Astrocyte (in vitro differentiated cells and primary cell): Measurements from ENCODE around the gene AMDHD2. TPM values are rescaled to one million over a fixed set of nuclear protein-coding genes. Genes with fewer than 3 reads are reported as not detected.

ENCODE experiments used
- DNase-seq: peaks from one replicate; pipeline ENCODE4 v3.0.0-alpha.2; 2010; ENCODE audit warnings: low read depth
- FAIRE-seq: peaks from 2 replicates; lab custom pipeline; 2011; peaks lifted over from hg19 to GRCh38; lab: Jason Lieb, UNC
- H2AFZ ChIP-seq: 2 replicates; pipeline ENCODE4 v1.6.0; 2012; ENCODE audit warnings: low read depth, low read length, inconsistent platforms
- H3K27ac ChIP-seq: 2 replicates; pipeline ENCODE4 v1.5.1; 2011; ENCODE audit warnings: low read depth, low read length, inconsistent platforms
- H3K27me3 ChIP-seq: 2 replicates; pipeline ENCODE4 v1.6.0; 2011; ENCODE audit warnings: low read length, inconsistent platforms; ENCODE audit not compliant: insufficient read depth
- H3K36me3 ChIP-seq: 2 replicates; pipeline ENCODE4 v1.5.1; 2011; ENCODE audit warnings: low read length, inconsistent platforms; ENCODE audit not compliant: insufficient read depth
- H3K4me1 ChIP-seq: 2 replicates; pipeline ENCODE4 v1.5.1; 2011; ENCODE audit warnings: low read length, inconsistent platforms; ENCODE audit not compliant: insufficient read depth
- H3K4me2 ChIP-seq: 2 replicates; pipeline ENCODE4 v1.6.0; 2012; ENCODE audit warnings: low read length, inconsistent platforms
- H3K4me3 ChIP-seq: 2 replicates; pipeline ENCODE4 v1.5.1; 2011; ENCODE audit warnings: low read depth, mild to moderate bottlenecking, low read length, inconsistent platforms; ENCODE audit not compliant: insufficient read depth
- H3K79me2 ChIP-seq: 2 replicates; pipeline ENCODE4 v1.6.0; 2012; ENCODE audit warnings: mild to moderate bottlenecking, low read length, inconsistent platforms; ENCODE audit not compliant: insufficient read depth
- H3K9ac ChIP-seq: 2 replicates; pipeline ENCODE4 v1.6.0; 2012; ENCODE audit warnings: mild to moderate bottlenecking, low read length, inconsistent platforms
- H3K9me3 ChIP-seq: 2 replicates; pipeline ENCODE4 v1.5.1; 2012; ENCODE audit warnings: low read depth, mild to moderate bottlenecking, low read length, inconsistent platforms; ENCODE audit not compliant: insufficient read depth
- H4K20me1 ChIP-seq: 2 replicates; pipeline ENCODE4 v1.6.0; 2012; ENCODE audit warnings: low read length, inconsistent platforms; ENCODE audit not compliant: insufficient read depth
- H3K27ac Mint-ChIP-seq: one replicate; pipeline ENCODE4 v1.8.0; 2021; ENCODE audit warnings: mild to moderate bottlenecking, mixed read lengths; ENCODE audit not compliant: unreplicated experiment
- H3K27me3 Mint-ChIP-seq: one replicate; pipeline ENCODE4 v1.8.0; 2021; ENCODE audit warnings: low read depth, mixed read lengths; ENCODE audit not compliant: unreplicated experiment
- H3K36me3 Mint-ChIP-seq: one replicate; pipeline ENCODE4 v1.8.0; 2021; ENCODE audit warnings: low read depth, mixed read lengths; ENCODE audit not compliant: unreplicated experiment
- H3K4me1 Mint-ChIP-seq: one replicate; pipeline ENCODE4 v1.8.0; 2021; ENCODE audit warnings: low read depth, mixed read lengths; ENCODE audit not compliant: unreplicated experiment
- H3K4me3 Mint-ChIP-seq: one replicate; pipeline ENCODE4 v1.8.0; 2021; ENCODE audit warnings: mild to moderate bottlenecking, moderate library complexity, mixed read lengths; ENCODE audit not compliant: unreplicated experiment
- H3K9me3 Mint-ChIP-seq: one replicate; pipeline ENCODE4 v1.8.0; 2021; ENCODE audit warnings: mild to moderate bottlenecking, mixed read lengths; ENCODE audit not compliant: unreplicated experiment
- EZH2 ChIP-seq: IDR thresholded peaks from 2 replicates; pipeline ENCODE4 v1.6.1; 2012; ENCODE audit warnings: mild to moderate bottlenecking, low read length, inconsistent platforms; ENCODE audit not compliant: insufficient read depth
- total RNA-seq: library from RNA; stranded (reverse); gene quantifications from 2 replicates; pipeline ENCODE4 v1.2.1, GENCODE V29; 2021
- TF ChIP-seq, protein P1 (sequence below): IDR thresholded peaks from 2 replicates; pipeline ENCODE4 v1.5.1; 2011; ENCODE audit warnings: low read depth, mild to moderate bottlenecking, inconsistent platforms, low read length, moderate library complexity; ENCODE audit not compliant: insufficient read depth

The AMDHD2 gene
- total RNA-seq, 1 donor from 2014 or later: 32.3 TPM

DNA sequence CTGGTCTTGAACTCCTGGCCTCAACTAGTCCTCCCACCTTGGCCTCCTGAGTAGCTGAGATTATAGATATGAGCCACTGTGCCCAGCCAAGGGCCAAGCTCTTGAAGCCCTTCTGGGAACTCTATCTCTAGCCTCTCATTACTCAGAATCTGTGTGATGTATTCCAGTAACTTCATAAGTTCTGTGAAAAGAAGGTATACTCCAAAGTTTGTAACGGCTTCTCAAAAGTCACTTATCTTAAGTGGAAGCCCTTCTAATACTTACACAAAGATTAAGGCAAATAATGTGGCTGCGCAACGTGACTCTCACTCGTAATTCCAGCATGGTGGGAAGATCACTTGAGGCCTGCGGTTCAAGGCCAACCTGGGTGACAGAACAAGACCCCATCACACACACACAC, 25.6 kb upstream of the AMDHD2 start:
- H3K79me2 ChIP-seq: no peaks in the 10 kb centered on the region
- H3K36me3 ChIP-seq: no peaks in the 10 kb centered on the region
- H3K4me1 ChIP-seq: no peaks in the 10 kb centered on the region
- H4K20me1 ChIP-seq: peaks cover 15% of the 10 kb centered on the region
- H3K27ac Mint-ChIP-seq: no peak overlapping the region
- H3K27ac ChIP-seq: no peak overlapping the region
- H3K9me3 Mint-ChIP-seq: no peaks in the 10 kb centered on the region
- no peaks in the 10 kb centered on the region for H3K9me3 ChIP-seq
- H3K4me3 Mint-ChIP-seq: no peak overlapping the region
- no peaks in the 10 kb centered on the region for H3K4me1 Mint-ChIP-seq
- H3K4me2 ChIP-seq: no peak overlapping the region
- no peak overlapping the region for H3K9ac ChIP-seq
- H3K36me3 Mint-ChIP-seq: peaks cover 9% of the 10 kb centered on the region
- no peak overlapping the region for H3K4me3 ChIP-seq
- no peaks in the 10 kb centered on the region for H3K27me3 ChIP-seq
- FAIRE-seq (no peak), DNase-seq (no peak)
- no peak for TF ChIP-seq EZH2
- no peak overlapping the region for H2AFZ ChIP-seq
- peaks cover 3% of the 10 kb centered on the region for H3K27me3 Mint-ChIP-seq

DNA sequence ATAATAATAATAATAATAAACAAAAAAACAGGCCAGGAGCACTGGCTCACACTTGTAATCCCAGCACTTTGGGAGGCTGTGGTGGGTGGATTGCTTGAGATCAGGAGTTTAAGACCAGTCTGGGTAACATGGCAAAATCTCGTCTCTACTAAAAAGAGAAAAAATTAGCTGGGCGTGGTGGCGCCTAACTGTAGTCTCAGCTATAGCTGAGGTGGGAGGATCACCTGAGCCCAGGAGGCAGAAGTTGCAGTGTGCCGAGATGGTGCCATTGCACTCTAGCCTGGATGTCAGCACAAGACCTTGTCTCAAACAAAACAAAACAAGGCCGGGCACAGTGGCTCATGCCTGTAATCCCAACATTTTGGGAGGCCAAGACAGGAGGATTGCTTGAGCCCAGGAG, 25.1 kb upstream of the AMDHD2 start:
- no peak for FAIRE-seq
- Mint-ChIP-seq H3K27me3 (peaks cover 3% of the 10 kb centered on the region), H3K4me1 (no peaks in the 10 kb centered on the region), H3K27ac (no peak overlapping the region), H3K4me3 (no peak overlapping the region), H3K36me3 (peaks cover 7% of the 10 kb centered on the region), H3K9me3 (no peaks in the 10 kb centered on the region)
- no peak overlapping the region for H3K4me2 ChIP-seq
- no peaks in the 10 kb centered on the region for H3K27me3 ChIP-seq
- no peak for DNase-seq
- H4K20me1 ChIP-seq: peaks cover 11% of the 10 kb centered on the region
- TF ChIP-seq EZH2: no peak
- H3K79me2 ChIP-seq: no peaks in the 10 kb centered on the region
- no peak overlapping the region for H3K4me3 ChIP-seq
- no peak overlapping the region for H2AFZ ChIP-seq
- no peak overlapping the region for H3K27ac ChIP-seq
- H3K9me3 ChIP-seq: no peaks in the 10 kb centered on the region
- no peaks in the 10 kb centered on the region for H3K36me3 ChIP-seq
- H3K4me1 ChIP-seq: no peaks in the 10 kb centered on the region
- H3K9ac ChIP-seq: no peak overlapping the region

DNA sequence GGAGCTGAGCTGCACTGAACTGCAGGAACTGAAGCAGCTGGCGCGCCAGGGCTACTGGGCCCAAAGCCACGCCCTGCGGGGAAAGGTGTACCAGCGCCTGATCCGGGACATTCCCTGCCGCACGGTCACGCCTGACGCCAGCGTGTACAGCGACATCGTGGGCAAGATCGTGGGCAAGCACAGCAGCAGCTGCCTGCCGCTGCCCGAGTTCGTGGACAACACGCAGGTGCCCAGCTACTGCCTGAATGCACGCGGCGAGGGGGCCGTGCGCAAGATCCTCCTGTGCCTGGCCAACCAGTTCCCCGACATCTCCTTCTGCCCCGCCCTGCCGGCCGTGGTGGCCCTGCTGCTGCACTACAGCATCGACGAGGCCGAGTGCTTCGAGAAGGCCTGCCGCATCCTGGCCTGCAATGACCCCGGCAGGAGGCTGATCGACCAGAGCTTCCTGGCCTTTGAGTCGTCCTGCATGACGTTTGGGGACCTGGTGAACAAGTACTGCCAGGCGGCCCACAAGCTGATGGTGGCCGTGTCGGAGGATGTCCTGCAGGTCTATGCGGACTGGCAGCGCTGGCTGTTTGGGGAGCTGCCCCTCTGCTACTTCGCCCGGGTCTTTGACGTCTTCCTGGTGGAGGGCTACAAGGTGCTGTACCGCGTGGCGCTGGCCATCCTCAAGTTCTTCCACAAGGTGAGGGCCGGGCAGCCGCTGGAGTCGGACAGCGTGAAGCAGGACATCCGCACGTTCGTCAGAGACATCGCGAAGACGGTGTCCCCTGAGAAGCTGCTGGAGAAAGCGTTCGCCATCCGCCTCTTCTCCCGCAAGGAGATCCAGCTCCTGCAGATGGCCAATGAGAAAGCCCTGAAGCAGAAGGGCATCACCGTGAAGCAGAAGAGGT, 23.7 kb upstream of the AMDHD2 start:
- no peak overlapping the region for H3K27ac Mint-ChIP-seq
- Histone ChIP-seq H3K9ac (no peak overlapping the region), H3K4me1 (no peaks in the 10 kb centered on the region), H2AFZ (no peak overlapping the region), H3K27me3 (no peaks in the 10 kb centered on the region), H3K79me2 (no peaks in the 10 kb centered on the region), H3K4me3 (no peak overlapping the region), H4K20me1 (peaks cover 10% of the 10 kb centered on the region), H3K36me3 (no peaks in the 10 kb centered on the region), H3K27ac (no peak overlapping the region), H3K9me3 (no peaks in the 10 kb centered on the region), H3K4me2 (no peak overlapping the region)
- DNase-seq (no peak), FAIRE-seq (no peak)
- H3K27me3 Mint-ChIP-seq: no peaks in the 10 kb centered on the region
- H3K9me3 Mint-ChIP-seq: no peaks in the 10 kb centered on the region
- no peak for TF ChIP-seq EZH2
- TF ChIP-seq, protein P1, sequence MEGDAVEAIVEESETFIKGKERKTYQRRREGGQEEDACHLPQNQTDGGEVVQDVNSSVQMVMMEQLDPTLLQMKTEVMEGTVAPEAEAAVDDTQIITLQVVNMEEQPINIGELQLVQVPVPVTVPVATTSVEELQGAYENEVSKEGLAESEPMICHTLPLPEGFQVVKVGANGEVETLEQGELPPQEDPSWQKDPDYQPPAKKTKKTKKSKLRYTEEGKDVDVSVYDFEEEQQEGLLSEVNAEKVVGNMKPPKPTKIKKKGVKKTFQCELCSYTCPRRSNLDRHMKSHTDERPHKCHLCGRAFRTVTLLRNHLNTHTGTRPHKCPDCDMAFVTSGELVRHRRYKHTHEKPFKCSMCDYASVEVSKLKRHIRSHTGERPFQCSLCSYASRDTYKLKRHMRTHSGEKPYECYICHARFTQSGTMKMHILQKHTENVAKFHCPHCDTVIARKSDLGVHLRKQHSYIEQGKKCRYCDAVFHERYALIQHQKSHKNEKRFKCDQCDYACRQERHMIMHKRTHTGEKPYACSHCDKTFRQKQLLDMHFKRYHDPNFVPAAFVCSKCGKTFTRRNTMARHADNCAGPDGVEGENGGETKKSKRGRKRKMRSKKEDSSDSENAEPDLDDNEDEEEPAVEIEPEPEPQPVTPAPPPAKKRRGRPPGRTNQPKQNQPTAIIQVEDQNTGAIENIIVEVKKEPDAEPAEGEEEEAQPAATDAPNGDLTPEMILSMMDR: no peak
- peaks cover 5% of the 10 kb centered on the region for H3K36me3 Mint-ChIP-seq
- H3K4me3 Mint-ChIP-seq: no peak overlapping the region
- H3K4me1 Mint-ChIP-seq: no peaks in the 10 kb centered on the region
